HL-60 (cell line): ENCODE data around the gene CYB5A.

Experiments
- DNase-seq, 2 experiments: peaks; one replicate each; pipeline ENCODE4 v3.0.0-alpha.2; 2010 to 2020; ENCODE audit warnings: low read depth in 1 of 2, low spot score in 1 of 2
- H3K27ac ChIP-seq: fragments of 250-450 bp; sonication (Bioruptor Pico); replicated peaks from 2 replicates; pipeline ENCODE4 v1.5.1; 2020; ENCODE audit warnings: mild to moderate bottlenecking, moderate library complexity
- H3K27me3 ChIP-seq: fragments of 250-450 bp; sonication (Bioruptor Pico); 2 replicates; pipeline ENCODE4 v1.5.1; 2021; ENCODE audit warnings: mild to moderate bottlenecking, moderate library complexity; ENCODE audit not compliant: insufficient read depth, poor library complexity, severe bottlenecking
- H3K4me3 ChIP-seq: replicated peaks from 2 replicates; pipeline ENCODE4 v1.5.1; 2011; ENCODE audit warnings: mild to moderate bottlenecking, control low read depth, low read length; ENCODE audit not compliant: insufficient read depth
- CTCF ChIP-seq: IDR thresholded peaks from one replicate; pipeline ENCODE4 v1.5.1; 2011; ENCODE audit warnings: low read length, control low read depth, inconsistent platforms; ENCODE audit not compliant: insufficient read depth
- GABPA ChIP-seq: IDR thresholded peaks from 2 replicates; pipeline ENCODE4 v1.6.1; 2012; ENCODE audit warnings: low read depth
- POLR2AphosphoS5 ChIP-seq: IDR thresholded peaks from 2 replicates; pipeline ENCODE4 v1.6.1; 2012; ENCODE audit warnings: low read depth
- REST ChIP-seq: IDR thresholded peaks from 2 replicates; pipeline ENCODE4 v1.6.1; 2012; ENCODE audit warnings: low read depth; ENCODE audit not compliant: insufficient replicate concordance
- SPI1 ChIP-seq: IDR thresholded peaks from 2 replicates; pipeline ENCODE4 v1.6.1; 2012; ENCODE audit warnings: low read depth, mild to moderate bottlenecking, borderline replicate concordance

The CYB5A gene

DNA sequence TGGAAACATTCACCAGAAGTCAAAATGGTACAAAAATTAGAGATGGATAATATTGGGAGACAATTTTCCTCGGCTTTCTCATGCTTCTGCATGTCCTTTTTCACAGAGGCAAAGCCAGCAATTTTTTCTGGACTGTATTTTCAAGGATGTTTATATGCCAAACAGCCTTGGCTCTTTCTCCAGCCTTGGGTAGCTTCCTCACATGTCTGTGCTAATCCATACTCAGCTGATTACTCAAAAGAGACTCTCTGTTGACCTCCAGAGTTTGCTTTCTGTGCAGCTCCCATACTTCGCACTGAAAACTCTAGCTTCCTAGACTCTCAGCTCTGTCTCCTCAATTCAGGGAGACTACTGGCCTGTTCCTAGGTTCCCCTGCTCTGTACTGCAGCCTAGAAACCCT lies 34.5 kb upstream of the CYB5A start:
- no peaks in the 10 kb centered on the region for H3K27me3 ChIP-seq
- no peak for DNase-seq
- TF ChIP-seq POLR2AphosphoS5 (no peak), GABPA (no peak), SPI1 (no peak), CTCF (no peak), REST (no peak)
- no peak overlapping the region for H3K4me3 ChIP-seq
- H3K27ac ChIP-seq = no peak overlapping the region

- no peak overlapping the region for H3K4me3 ChIP-seq
- no peak for DNase-seq
- TF ChIP-seq POLR2AphosphoS5 = no peak
- no peak for TF ChIP-seq SPI1
- no peak for TF ChIP-seq CTCF
- TF ChIP-seq REST = no peak
- no peak for TF ChIP-seq GABPA
- H3K27ac ChIP-seq = no peak overlapping the region
- no peaks in the 10 kb centered on the region for H3K27me3 ChIP-seq
Measured at GRCh38 chr18:74316257-74317170, 24.8 kb upstream of the CYB5A start.

DNA sequence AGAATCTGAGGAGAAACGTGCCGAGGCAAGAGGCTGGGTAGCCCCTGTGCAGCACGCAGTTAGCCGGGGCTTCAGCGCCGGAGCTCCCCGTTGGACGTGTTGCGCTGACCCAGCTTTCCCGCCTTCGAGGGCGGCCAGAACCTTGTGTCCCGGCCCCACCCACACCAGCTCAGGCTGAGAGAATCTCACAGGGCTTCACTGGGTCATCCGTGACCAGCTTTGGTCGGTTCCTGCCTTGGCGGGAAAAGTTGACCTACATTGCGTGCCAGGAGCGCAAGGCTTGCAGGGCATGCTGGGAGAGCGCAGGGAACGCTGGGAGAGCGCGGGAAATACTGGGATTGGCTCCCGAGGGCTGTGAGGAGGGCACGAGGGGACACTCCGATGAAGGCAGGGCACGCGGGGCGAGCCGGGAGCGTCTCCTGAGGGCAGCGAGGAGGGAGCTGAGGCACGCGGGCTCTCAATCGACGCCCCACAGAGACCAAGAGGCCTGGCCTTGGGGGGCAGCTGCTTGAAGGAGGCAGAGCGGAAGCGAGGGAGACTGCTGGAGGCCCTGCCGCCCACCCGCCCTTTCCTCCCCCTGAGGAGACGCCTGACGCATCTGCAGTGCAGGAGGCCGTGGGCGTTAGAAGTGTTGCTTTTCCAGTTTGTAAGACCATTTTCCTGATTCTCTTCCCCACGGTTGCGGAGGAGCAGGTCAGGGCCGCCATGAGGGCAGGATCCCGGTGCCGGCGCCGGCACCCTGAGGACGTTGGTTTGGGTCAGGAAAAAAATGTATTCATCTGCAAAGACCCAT lies 23.9 kb upstream of the CYB5A start, which contains the start of gene C18orf63:
TSS of gene C18orf63 (plus strand) at position 376 of the 793 bp plus-strand sequence. CDS start 2,027 bp downstream, outside the sequence.
- no peak within 1 kb of the TSS for H3K4me3 ChIP-seq
- H3K27ac ChIP-seq = no peak within 1 kb of the TSS
- DNase-seq = no peak
- H3K27me3 ChIP-seq = no peaks in the 10 kb centered on the region
- TF ChIP-seq POLR2AphosphoS5 (no peak), CTCF (no peak), REST (no peak), SPI1 (no peak), GABPA (no peak)
